KMS-11 (cell line): ENCODE measurements around the gene FAM120B.

Experiments used
- H2AFZ ChIP-seq: fragments of 200-600 bp; sonication (generic); 2 replicates; pipeline ENCODE4 v1.6.1; 2016; ENCODE audit warnings: antibody characterized with exemption, mixed run types, low read depth
- H3K27ac ChIP-seq: fragments of 200-600 bp; sonication (generic); 2 replicates; pipeline ENCODE4 v1.6.1; 2016; ENCODE audit warnings: mild to moderate bottlenecking, mixed run types
- H3K27me3 ChIP-seq: fragments of 200-600 bp; sonication (generic); 2 replicates; pipeline ENCODE4 v1.6.1; 2017; ENCODE audit warnings: mild to moderate bottlenecking, low read depth, mixed run types, moderate library complexity; ENCODE audit not compliant: insufficient read depth
- H3K36me3 ChIP-seq: fragments of 200-600 bp; sonication (generic); 2 replicates; pipeline ENCODE4 v1.6.1; 2017; ENCODE audit warnings: mild to moderate bottlenecking, mixed run types; ENCODE audit not compliant: insufficient read depth
- H3K4me1 ChIP-seq: fragments of 200-600 bp; sonication (generic); 2 replicates; pipeline ENCODE4 v1.6.1; 2016; ENCODE audit warnings: mild to moderate bottlenecking, low read depth, mixed run types; ENCODE audit not compliant: poor library complexity, severe bottlenecking
- H3K4me2 ChIP-seq: fragments of 200-600 bp; sonication (generic); 2 replicates; pipeline ENCODE4 v1.7.0; 2016; ENCODE audit warnings: mild to moderate bottlenecking, mixed run types
- H3K4me3 ChIP-seq: fragments of 200-600 bp; sonication (generic); IDR thresholded peaks from 2 replicates; pipeline ENCODE4 v1.6.1; 2017; ENCODE audit warnings: low read depth, low read length, mixed read lengths; ENCODE audit not compliant: insufficient read depth
- H3K79me2 ChIP-seq: fragments of 200-600 bp; sonication (generic); 2 replicates; pipeline ENCODE4 v1.6.1; 2016; ENCODE audit warnings: low read depth, mixed run types; ENCODE audit not compliant: insufficient read depth
- H3K9ac ChIP-seq: fragments of 200-600 bp; sonication (generic); 2 replicates; pipeline ENCODE4 v1.6.1; 2016; ENCODE audit warnings: mild to moderate bottlenecking, mixed run types
- H4K20me1 ChIP-seq: fragments of 200-600 bp; sonication (generic); 2 replicates; pipeline ENCODE4 v1.6.1; 2016; ENCODE audit warnings: mild to moderate bottlenecking, mixed run types; ENCODE audit not compliant: insufficient read depth
- TF ChIP-seq, protein P1 (sequence below): fragments of 200-600 bp; sonication (generic); conservative IDR thresholded peaks from 2 replicates; pipeline ENCODE4 v1.6.1; 2017; ENCODE audit warnings: low read depth, mild to moderate bottlenecking, antibody characterized with exemption, low read length, moderate library complexity, mixed read lengths

The FAM120B gene

DNA sequence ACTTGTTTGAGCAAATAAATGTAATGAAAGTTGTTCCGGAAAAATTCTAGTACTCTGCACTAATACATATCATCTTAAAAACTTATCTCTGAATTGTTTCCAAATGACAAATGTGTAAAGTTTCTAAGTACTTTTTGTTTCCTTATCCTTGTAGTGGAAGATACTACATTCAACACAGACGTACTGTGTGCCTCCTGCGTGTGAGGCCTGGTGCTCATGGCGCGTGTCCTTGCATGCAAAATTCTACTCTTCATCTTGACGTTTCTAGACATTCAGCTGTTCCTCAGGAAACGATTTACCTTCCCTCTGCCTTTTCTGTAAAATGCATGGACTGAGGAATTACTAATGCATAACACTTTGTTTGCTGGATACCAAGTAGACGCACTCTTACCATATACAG is 27.1 kb upstream of the FAM120B start:
- H3K27me3 ChIP-seq = peaks cover 14% of the 10 kb centered on the region

DNA sequence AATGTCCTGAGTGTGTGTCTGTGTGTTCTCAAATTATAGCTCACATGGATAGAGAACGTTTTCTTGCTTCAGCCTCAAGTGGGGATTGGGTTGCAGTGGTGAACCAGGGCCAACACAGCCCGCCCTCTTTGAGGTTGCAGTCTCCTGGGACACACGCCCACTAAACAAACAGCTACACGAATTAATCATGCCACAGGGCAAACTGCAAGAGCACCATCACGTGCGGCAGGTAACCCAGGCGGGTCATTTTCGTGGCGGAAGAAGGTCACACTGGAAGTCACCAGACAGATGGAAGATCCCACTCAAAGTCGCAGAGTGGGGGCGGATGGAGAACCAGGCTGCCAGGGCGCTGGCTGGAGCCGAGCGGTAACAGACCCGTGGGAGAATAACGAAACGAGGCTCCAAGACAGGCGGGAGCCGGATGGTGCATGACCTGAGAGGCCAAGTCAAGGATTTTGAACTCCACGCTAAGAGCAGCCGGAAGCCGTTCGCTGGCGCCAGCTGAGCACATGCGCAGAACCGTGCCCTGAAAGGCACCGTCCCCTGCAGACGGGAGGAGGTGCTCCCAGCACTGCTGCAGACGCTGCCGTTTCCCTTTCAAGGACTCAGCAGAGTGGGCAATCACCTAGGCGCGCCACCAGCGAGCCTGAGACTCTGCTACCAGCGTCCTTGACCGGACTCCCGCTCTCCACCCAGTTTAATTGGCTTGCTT is 26.4 kb upstream of the FAM120B start:
- Histone ChIP-seq H3K4me3 (no peak overlapping the region), H4K20me1 (no peaks in the 10 kb centered on the region), H2AFZ (no peak overlapping the region), H3K27ac (no peak overlapping the region), H3K79me2 (no peaks in the 10 kb centered on the region), H3K9ac (no peak overlapping the region), H3K27me3 (peaks cover 18% of the 10 kb centered on the region), H3K36me3 (no peaks in the 10 kb centered on the region), H3K4me2 (no peak overlapping the region), H3K4me1 (no peaks in the 10 kb centered on the region)
- TF ChIP-seq, protein P1, sequence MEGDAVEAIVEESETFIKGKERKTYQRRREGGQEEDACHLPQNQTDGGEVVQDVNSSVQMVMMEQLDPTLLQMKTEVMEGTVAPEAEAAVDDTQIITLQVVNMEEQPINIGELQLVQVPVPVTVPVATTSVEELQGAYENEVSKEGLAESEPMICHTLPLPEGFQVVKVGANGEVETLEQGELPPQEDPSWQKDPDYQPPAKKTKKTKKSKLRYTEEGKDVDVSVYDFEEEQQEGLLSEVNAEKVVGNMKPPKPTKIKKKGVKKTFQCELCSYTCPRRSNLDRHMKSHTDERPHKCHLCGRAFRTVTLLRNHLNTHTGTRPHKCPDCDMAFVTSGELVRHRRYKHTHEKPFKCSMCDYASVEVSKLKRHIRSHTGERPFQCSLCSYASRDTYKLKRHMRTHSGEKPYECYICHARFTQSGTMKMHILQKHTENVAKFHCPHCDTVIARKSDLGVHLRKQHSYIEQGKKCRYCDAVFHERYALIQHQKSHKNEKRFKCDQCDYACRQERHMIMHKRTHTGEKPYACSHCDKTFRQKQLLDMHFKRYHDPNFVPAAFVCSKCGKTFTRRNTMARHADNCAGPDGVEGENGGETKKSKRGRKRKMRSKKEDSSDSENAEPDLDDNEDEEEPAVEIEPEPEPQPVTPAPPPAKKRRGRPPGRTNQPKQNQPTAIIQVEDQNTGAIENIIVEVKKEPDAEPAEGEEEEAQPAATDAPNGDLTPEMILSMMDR = no peak

More for the DNA sequence above, 27.1 kb upstream of the FAM120B start:
- TF ChIP-seq, protein P1 = no peak
- Histone ChIP-seq H4K20me1 (no peaks in the 10 kb centered on the region), H3K4me3 (no peak overlapping the region), H3K4me1 (no peaks in the 10 kb centered on the region), H3K27ac (no peak overlapping the region), H3K9ac (no peak overlapping the region), H2AFZ (no peak overlapping the region), H3K4me2 (no peak overlapping the region), H3K36me3 (no peaks in the 10 kb centered on the region), H3K79me2 (no peaks in the 10 kb centered on the region)

DNA sequence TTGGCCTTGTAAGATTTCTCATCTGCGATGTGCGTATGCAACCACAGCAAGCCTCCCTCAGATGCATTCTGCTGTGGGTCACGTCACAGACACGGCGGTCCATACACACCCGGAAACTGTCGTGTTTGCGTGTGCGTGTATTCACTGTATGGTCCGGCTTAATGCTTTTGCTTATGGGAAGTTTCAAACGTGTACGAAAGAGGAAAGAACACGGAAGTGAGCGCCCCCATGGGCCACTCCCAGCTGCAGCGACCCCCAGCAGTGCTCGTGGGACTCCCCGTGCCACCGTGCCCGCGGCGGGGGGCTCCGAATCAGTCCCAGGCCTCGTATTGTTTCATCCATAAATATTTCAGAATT is 25.9 kb upstream of the FAM120B start:
- Histone ChIP-seq H3K4me2 (no peak overlapping the region), H3K27me3 (peaks cover 23% of the 10 kb centered on the region), H3K79me2 (no peaks in the 10 kb centered on the region), H4K20me1 (no peaks in the 10 kb centered on the region), H2AFZ (no peak overlapping the region), H3K4me1 (no peaks in the 10 kb centered on the region), H3K4me3 (no peak overlapping the region), H3K27ac (no peak overlapping the region), H3K36me3 (no peaks in the 10 kb centered on the region), H3K9ac (no peak overlapping the region)
- TF ChIP-seq, protein P1 = no peak

DNA sequence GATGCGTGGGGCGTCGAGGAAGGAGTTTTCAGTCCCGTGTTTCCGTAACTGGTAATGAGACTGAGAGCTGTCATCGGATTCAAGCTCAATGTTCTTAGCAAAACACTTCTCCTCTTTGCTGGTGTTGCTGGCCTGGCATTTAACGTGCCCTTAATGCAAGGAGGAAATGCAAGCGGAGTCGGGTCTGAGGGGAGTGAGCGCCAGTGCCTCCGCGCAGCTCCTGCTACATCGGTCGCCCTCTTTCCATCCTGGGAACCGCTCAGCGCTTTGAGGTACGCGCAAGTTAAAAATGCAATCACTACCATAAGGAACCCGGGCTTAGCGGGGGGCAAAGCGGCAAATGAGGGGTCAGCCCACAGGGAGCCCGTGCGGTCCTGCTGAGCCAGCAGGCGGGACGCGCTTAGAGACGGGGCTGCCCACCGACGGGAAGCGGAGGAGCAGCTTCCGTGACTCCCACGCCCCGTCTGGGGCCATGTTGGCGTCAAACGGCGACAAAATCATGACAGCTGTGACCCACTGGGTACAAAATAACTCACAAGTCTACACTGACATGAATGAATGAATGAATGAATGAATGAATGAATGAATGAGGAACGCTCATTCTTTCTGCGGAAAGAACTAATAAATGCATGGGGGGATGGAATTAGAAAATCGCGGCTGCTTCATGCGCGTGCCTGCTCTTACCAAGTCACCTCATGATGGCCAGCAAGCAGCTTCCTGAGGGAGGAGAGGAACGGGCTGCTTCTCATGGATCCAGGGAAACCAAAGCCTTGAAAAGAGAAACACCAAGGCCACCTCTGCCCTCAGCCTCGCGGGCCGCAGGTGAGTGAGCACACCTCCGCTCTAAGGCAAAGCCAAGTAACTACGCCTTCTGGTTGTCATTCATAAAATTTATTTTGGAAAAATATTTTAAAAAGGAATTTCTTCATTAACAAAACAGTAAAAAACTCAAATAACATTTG is 24.9 kb upstream of the FAM120B start:
- Histone ChIP-seq H2AFZ (no peak overlapping the region), H3K27me3 (peaks cover 28% of the 10 kb centered on the region), H3K4me1 (no peaks in the 10 kb centered on the region), H3K4me3 (no peak overlapping the region), H3K9ac (no peak overlapping the region), H3K4me2 (no peak overlapping the region), H3K79me2 (no peaks in the 10 kb centered on the region), H4K20me1 (no peaks in the 10 kb centered on the region), H3K27ac (no peak overlapping the region), H3K36me3 (no peaks in the 10 kb centered on the region)
- TF ChIP-seq, protein P1 = no peak
